SK-N-SH treated with all-trans-retinoic acid at 6 μM for 48 hours (cell line): ENCODE data around the gene IFI27L2.

Experiments
- ATAC-seq: fragments of 200-7000 bp; cut with Tn5 transposase; 3 replicates; pipeline ENCODE4 v1.9.1; 2020; ENCODE audit warnings: mild to moderate bottlenecking, moderate library complexity
- ARNTL ChIP-seq: fragments of 450-650 bp; formaldehyde crosslinking; IDR thresholded peaks from 2 replicates; pipeline ENCODE4 v1.5.0; 2020; ENCODE audit warnings: low read depth, mild to moderate bottlenecking, moderate library complexity, borderline replicate concordance
- CSDC2 ChIP-seq: fragments of 250-450 bp; sonication (Bioruptor Pico); IDR thresholded peaks from 2 replicates; pipeline ENCODE4 v1.5.0; 2020; ENCODE audit warnings: mild to moderate bottlenecking, moderate library complexity
- ESRRG ChIP-seq: fragments of 250-450 bp; sonication (Bioruptor Pico); IDR thresholded peaks from 2 replicates; pipeline ENCODE4 v1.6.1; 2021; ENCODE audit warnings: mild to moderate bottlenecking
- GLIS3 ChIP-seq: fragments of 250-450 bp; sonication (Bioruptor Pico); IDR thresholded peaks from 2 replicates; pipeline ENCODE4 v1.5.0; 2020; ENCODE audit warnings: mild to moderate bottlenecking, moderate library complexity
- OSR1 ChIP-seq: fragments of 250-450 bp; sonication (Bioruptor Pico); IDR thresholded peaks from 2 replicates; pipeline ENCODE4 v1.8.0; 2022; ENCODE audit warnings: moderate library complexity, mild to moderate bottlenecking, inconsistent platforms
- PATZ1 ChIP-seq: fragments of 250-450 bp; sonication (Bioruptor Pico); IDR thresholded peaks from 2 replicates; pipeline ENCODE4 v1.8.0; 2020; ENCODE audit warnings: mild to moderate bottlenecking, moderate library complexity, borderline replicate concordance
- PPARA ChIP-seq: fragments of 250-450 bp; sonication (Bioruptor Pico); IDR thresholded peaks from 2 replicates; pipeline ENCODE4 v1.5.0; 2020; ENCODE audit warnings: mild to moderate bottlenecking, borderline replicate concordance
- SNAI2 ChIP-seq: fragments of 250-450 bp; sonication (Bioruptor Pico); IDR thresholded peaks from 2 replicates; pipeline ENCODE4 v1.5.0; 2020; ENCODE audit warnings: mild to moderate bottlenecking, moderate library complexity
- TCF4 ChIP-seq: fragments of 250-450 bp; sonication (Bioruptor Pico); IDR thresholded peaks from 2 replicates; pipeline ENCODE4 v1.8.0; 2021; ENCODE audit warnings: mild to moderate bottlenecking, moderate library complexity, borderline replicate concordance
- TOX ChIP-seq: fragments of 250-450 bp; sonication (Bioruptor Pico); IDR thresholded peaks from 2 replicates; pipeline ENCODE4 v1.8.0; 2021; ENCODE audit warnings: mild to moderate bottlenecking, moderate library complexity, borderline replicate concordance
- TSHZ2 ChIP-seq: fragments of 250-450 bp; sonication (Bioruptor Pico); IDR thresholded peaks from 2 replicates; pipeline ENCODE4 v1.5.0; 2020; ENCODE audit warnings: mild to moderate bottlenecking, moderate library complexity
- ZC3H10 ChIP-seq: fragments of 250-450 bp; sonication (Bioruptor Pico); IDR thresholded peaks from 2 replicates; pipeline ENCODE4 v1.5.1; 2021; ENCODE audit warnings: mild to moderate bottlenecking, moderate library complexity
- ZFP3 ChIP-seq: fragments of 250-450 bp; sonication (Bioruptor Pico); IDR thresholded peaks from 2 replicates; pipeline ENCODE4 v1.5.0; 2020; ENCODE audit warnings: mild to moderate bottlenecking, moderate library complexity
- ZFP30 ChIP-seq: fragments of 450-650 bp; formaldehyde crosslinking; IDR thresholded peaks from 2 replicates; pipeline ENCODE4 v1.5.0; 2022; ENCODE audit warnings: mild to moderate bottlenecking, moderate library complexity
- ZNF565 ChIP-seq: fragments of 450-650 bp; formaldehyde crosslinking; conservative IDR thresholded peaks from 2 replicates; pipeline ENCODE4 v1.5.0; 2020; ENCODE audit warnings: low read depth, mild to moderate bottlenecking, moderate library complexity
- ZNF70 ChIP-seq: fragments of 450-650 bp; formaldehyde crosslinking; IDR thresholded peaks from 2 replicates; pipeline ENCODE4 v1.5.0; 2020; ENCODE audit warnings: mild to moderate bottlenecking, moderate library complexity
- ZNF8 ChIP-seq: fragments of 450-650 bp; formaldehyde crosslinking; IDR thresholded peaks from 2 replicates; pipeline ENCODE4 v1.5.0; 2020; ENCODE audit warnings: mild to moderate bottlenecking, moderate library complexity
- TF ChIP-seq, protein P1 (sequence below): fragments of 250-450 bp; sonication (Bioruptor Pico); IDR thresholded peaks from 2 replicates; pipeline ENCODE4 v1.5.1; 2021; ENCODE audit warnings: mild to moderate bottlenecking, moderate library complexity
- TF ChIP-seq, protein P2 (sequence below): fragments of 250-450 bp; sonication (Bioruptor Pico); IDR thresholded peaks from 2 replicates; pipeline ENCODE4 v1.8.0; 2021; ENCODE audit warnings: low read depth, mild to moderate bottlenecking, moderate library complexity, borderline replicate concordance
- TF ChIP-seq, protein P3 (sequence below): fragments of 250-450 bp; sonication (Bioruptor Pico); IDR thresholded peaks from 2 replicates; pipeline ENCODE4 v1.5.1; 2020; ENCODE audit warnings: low read depth, mild to moderate bottlenecking, moderate library complexity

The IFI27L2 gene

DNA sequence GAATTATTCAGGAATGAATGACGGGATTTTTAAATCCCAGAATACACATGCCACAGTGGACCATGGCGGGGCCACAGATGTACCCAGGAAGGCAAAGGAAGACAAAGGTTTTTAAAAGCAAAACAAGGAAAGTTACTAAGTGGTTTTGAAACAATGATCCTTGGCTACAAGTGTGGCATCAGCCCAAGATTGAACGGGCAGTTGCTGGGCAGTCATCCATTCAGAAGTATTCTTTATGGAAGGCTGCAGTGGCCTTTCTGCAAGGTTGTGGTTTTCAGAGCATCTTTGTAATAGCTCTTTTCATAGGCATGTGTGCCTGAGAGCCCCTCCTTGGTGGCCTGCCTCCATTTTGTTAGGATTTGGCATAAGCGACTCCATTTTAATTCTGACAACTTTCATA lies 32.3 kb downstream of the IFI27L2 start:
- no peak for ATAC-seq
- TF ChIP-seq PATZ1 (CRISPR knock-in tag): no peak
- TF ChIP-seq ZFP3 (CRISPR knock-in tag): no peak
- TF ChIP-seq, protein P1, sequence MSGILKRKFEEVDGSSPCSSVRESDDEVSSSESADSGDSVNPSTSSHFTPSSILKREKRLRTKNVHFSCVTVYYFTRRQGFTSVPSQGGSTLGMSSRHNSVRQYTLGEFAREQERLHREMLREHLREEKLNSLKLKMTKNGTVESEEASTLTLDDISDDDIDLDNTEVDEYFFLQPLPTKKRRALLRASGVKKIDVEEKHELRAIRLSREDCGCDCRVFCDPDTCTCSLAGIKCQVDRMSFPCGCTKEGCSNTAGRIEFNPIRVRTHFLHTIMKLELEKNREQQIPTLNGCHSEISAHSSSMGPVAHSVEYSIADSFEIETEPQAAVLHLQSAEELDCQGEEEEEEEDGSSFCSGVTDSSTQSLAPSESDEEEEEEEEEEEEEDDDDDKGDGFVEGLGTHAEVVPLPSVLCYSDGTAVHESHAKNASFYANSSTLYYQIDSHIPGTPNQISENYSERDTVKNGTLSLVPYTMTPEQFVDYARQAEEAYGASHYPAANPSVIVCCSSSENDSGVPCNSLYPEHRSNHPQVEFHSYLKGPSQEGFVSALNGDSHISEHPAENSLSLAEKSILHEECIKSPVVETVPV: no peak
- no peak for TF ChIP-seq ARNTL (CRISPR knock-in tag)
- TF ChIP-seq SNAI2 (CRISPR knock-in tag): no peak
- TF ChIP-seq TSHZ2: no peak
- no peak for TF ChIP-seq CSDC2
- no peak for TF ChIP-seq ZNF70 (CRISPR knock-in tag)
- no peak for TF ChIP-seq ZC3H10 (CRISPR knock-in tag)
- no peak for TF ChIP-seq ESRRG
- TF ChIP-seq OSR1 (CRISPR knock-in tag): no peak
- TF ChIP-seq, protein P2, sequence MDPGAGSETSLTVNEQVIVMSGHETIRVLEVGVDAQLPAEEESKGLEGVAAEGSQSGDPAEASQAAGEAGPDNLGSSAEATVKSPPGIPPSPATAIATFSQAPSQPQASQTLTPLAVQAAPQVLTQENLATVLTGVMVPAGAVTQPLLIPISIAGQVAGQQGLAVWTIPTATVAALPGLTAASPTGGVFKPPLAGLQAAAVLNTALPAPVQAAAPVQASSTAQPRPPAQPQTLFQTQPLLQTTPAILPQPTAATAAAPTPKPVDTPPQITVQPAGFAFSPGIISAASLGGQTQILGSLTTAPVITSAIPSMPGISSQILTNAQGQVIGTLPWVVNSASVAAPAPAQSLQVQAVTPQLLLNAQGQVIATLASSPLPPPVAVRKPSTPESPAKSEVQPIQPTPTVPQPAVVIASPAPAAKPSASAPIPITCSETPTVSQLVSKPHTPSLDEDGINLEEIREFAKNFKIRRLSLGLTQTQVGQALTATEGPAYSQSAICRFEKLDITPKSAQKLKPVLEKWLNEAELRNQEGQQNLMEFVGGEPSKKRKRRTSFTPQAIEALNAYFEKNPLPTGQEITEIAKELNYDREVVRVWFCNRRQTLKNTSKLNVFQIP: no peak

DNA sequence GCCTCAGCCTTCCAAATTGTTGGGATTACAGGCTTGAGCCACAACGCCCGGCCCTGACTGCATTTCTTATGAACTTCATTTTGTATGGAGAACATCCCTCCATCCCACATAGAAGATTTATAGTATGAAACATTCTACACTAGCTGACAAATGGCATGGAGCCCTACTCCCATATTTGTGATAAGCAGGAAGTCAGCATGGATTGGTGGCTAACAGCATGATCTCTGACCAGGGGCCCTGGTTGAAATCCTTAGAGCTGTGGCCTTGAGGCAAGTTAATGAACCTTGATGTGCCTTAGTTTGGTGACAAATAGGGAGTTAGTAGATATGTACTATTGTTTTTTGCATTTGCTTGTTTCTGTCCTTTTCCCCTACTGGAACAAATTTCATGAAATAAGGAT lies 36.0 kb downstream of the IFI27L2 start:
- ATAC-seq: no peak
- TF ChIP-seq TCF4 (CRISPR knock-in tag): no peak
- no peak for TF ChIP-seq GLIS3 (CRISPR knock-in tag)
- TF ChIP-seq PATZ1 (CRISPR knock-in tag): no peak
- TF ChIP-seq TSHZ2: no peak
- TF ChIP-seq ZNF565 (CRISPR knock-in tag): no peak
- no peak for TF ChIP-seq ZFP3 (CRISPR knock-in tag)
- TF ChIP-seq, protein P3, sequence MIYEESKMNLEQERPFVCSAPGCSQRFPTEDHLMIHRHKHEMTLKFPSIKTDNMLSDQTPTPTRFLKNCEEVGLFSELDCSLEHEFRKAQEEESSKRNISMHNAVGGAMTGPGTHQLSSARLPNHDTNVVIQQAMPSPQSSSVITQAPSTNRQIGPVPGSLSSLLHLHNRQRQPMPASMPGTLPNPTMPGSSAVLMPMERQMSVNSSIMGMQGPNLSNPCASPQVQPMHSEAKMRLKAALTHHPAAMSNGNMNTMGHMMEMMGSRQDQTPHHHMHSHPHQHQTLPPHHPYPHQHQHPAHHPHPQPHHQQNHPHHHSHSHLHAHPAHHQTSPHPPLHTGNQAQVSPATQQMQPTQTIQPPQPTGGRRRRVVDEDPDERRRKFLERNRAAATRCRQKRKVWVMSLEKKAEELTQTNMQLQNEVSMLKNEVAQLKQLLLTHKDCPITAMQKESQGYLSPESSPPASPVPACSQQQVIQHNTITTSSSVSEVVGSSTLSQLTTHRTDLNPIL (CRISPR knock-in tag): no peak
- TF ChIP-seq OSR1 (CRISPR knock-in tag): no peak
- no peak for TF ChIP-seq PPARA (CRISPR knock-in tag)
- no peak for TF ChIP-seq ARNTL (CRISPR knock-in tag)
- no peak for TF ChIP-seq ZNF8 (CRISPR knock-in tag)
- no peak for TF ChIP-seq ZC3H10 (CRISPR knock-in tag)
- TF ChIP-seq SNAI2 (CRISPR knock-in tag): no peak
- TF ChIP-seq ZFP30 (CRISPR knock-in tag): no peak
- TF ChIP-seq CSDC2: no peak
- TF ChIP-seq ZNF70 (CRISPR knock-in tag): no peak
- TF ChIP-seq, protein P1: no peak
- TF ChIP-seq, protein P2: no peak
- TF ChIP-seq TOX (CRISPR knock-in tag): no peak
- TF ChIP-seq, all 23 proteins: peak for 0
